Adrenal gland (tissue), 12 donors: ENCODE data around the gene BTBD9. TPM values are rescaled to one million over a fixed set of nuclear protein-coding genes. Genes with fewer than 3 reads are reported as not detected.

Source experiments
- DNase-seq, 7 donors: peaks; one replicate each; pipeline ENCODE4 v3.0.0-alpha.2; 2019 to 2020
- H3K27ac ChIP-seq, 5 donors: fragments of 200-600 bp; sonication (generic) in 4 of 5; 1 replicate in 3 of 5; 2 replicates in 2 of 5; pipeline versions ENCODE4 v1.5.1 to v1.8.0; 2016 to 2020; ENCODE audit warnings: mild to moderate bottlenecking in 1 of 5
- H3K27me3 ChIP-seq: fragments of 200-600 bp; 2 replicates; pipeline ENCODE4 v1.8.0; 2021
- H3K36me3 ChIP-seq, 2 donors: fragments of 200-600 bp; replicated peaks in 1 of 2; 1 replicate in 1 of 2; 2 replicates in 1 of 2; pipeline versions ENCODE4 v1.5.1 to v1.8.0; 2018 to 2022
- H3K4me1 ChIP-seq, 2 donors: fragments of 200-600 bp; replicated peaks in 1 of 2; 1 replicate in 1 of 2; 2 replicates in 1 of 2; pipeline versions ENCODE4 v1.5.1 to v1.8.0; 2018 to 2021
- H3K4me3 ChIP-seq, 4 donors: fragments of 200-600 bp; sonication (generic) in 3 of 4; one replicate each; pipeline ENCODE4 v1.5.1; 2016 to 2018
- H3K9me3 ChIP-seq, 3 donors: fragments of 200-600 bp; sonication (generic) in 1 of 3; replicated peaks in 1 of 3; 1 replicate in 2 of 3; 2 replicates in 1 of 3; pipeline versions ENCODE4 v1.5.1 to v1.8.0; 2016 to 2021
- POLR2A ChIP-seq, 2 donors: fragments of 450-650 bp; IDR thresholded peaks; one replicate each; pipeline ENCODE4 v1.6.1; 2017; ENCODE audit warnings: antibody characterized with exemption in 2 of 2, mild to moderate bottlenecking in 2 of 2, moderate library complexity in 1 of 2
- WGBS, 4 donors: extraction: QIAGEN DNeasy Blood & Tissue Kit in 2 of 4; methylation state at CpG; one replicate each; pipeline versions ENCODE4 v1.1.5 to v1.1.7; 2013 to 2017; 5-methylcytosine and 5-hydroxymethylcytosine counted together
- intact Hi-C, 2 donors: fragments of 100-400 bp; cut with DNase I; formaldehyde crosslinking; loops; one replicate each; pipeline versions ENCODE4 v1.14.1 to v1.15.0; 2022 to 2023
- polyA plus RNA-seq, 3 donors: library from polyadenylated mRNA; stranded (reverse); fragments of 200-250 nt in 2 of 3; fragments of 350-450 nt in 1 of 3; fragmentation: Illumina TruSeq in 1 of 3; extraction: RNeasy Lipid Tissue Mini Kit (QIAGEN cat#74804) in 1 of 3; gene quantifications; one replicate each; pipeline ENCODE4 v1.2.3, GENCODE V29; 2013 to 2014
- total RNA-seq, 9 donors: library from RNA; depleted of rRNA in 4 of 9; stranded (reverse); fragments of >200 nt in 4 of 9; fragments of 120-200 nt in 1 of 9; fragmentation: NEBNext Ultra II Directional in 1 of 9; extraction: Animal tissue kit (Norgen Biotek cat#: 25700) in 1 of 9; gene quantifications; one replicate each; pipeline versions ENCODE4 v1.1.0 to v1.2.4, GENCODE V29; 2013 to 2023
- TF ChIP-seq, protein P1 (sequence below), 6 experiments: fragments of 450-650 bp in 4 of 6; fragments of 200-600 bp in 2 of 6; sonication (generic) in 1 of 6; IDR thresholded peaks; 1 replicate in 5 of 6; 2 replicates in 1 of 6; pipeline versions ENCODE4 v1.5.1 to v1.8.0; 2016 to 2021; ENCODE audit warnings: antibody characterized with exemption in 6 of 6, mild to moderate bottlenecking in 2 of 6, moderate library complexity in 1 of 6
- donor health status: healthy with polysubstance abuse.
- donor health status: Bipolar disorder and iron deficiency.
- donor health status: DM: yes; HTN: yes; CAD: no.
- donor health status: DM: no; HTN: no; CAD: no.
- donor health status: DM: no; HTN: no; CAD: no.
- donor health status: DM: yes; HTN: yes; CAD: no.

BTBD9 gene
- total and polyA plus RNA-seq, 12 donors, result 2.4 to 29.6 (median 18.1) TPM

DNA sequence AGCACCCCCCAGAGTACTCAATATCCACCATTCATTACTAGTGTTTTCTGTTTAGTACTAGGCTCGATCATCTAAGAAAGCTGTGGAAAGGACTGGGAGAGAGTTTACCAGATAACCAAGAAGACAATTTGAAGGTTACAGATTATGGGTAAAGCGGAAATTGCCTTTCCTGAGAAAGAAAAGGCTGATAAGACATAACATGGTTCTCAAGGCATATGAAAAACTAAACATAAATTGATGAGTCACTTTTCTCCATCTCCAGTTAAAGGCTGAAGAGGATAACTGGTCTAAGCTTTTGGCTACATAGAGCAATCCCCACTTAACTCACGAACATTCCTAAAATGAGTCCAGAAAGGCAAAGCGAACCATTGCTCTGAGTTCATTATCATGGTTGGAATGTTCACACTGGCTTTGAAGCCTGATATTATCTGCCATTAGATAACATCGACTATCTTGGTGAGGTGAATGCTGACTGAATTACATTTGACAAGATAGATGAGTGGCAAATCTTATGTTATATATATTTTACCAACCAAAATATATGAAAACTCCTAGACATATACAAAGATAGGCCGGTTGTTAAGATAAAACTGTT, 65.8 kb downstream of the BTBD9 start:
- no peak for DNase-seq
- no peak for TF ChIP-seq POLR2A (IDR thresholded peaks at IDR 0.05)
- TF ChIP-seq, protein P1, sequence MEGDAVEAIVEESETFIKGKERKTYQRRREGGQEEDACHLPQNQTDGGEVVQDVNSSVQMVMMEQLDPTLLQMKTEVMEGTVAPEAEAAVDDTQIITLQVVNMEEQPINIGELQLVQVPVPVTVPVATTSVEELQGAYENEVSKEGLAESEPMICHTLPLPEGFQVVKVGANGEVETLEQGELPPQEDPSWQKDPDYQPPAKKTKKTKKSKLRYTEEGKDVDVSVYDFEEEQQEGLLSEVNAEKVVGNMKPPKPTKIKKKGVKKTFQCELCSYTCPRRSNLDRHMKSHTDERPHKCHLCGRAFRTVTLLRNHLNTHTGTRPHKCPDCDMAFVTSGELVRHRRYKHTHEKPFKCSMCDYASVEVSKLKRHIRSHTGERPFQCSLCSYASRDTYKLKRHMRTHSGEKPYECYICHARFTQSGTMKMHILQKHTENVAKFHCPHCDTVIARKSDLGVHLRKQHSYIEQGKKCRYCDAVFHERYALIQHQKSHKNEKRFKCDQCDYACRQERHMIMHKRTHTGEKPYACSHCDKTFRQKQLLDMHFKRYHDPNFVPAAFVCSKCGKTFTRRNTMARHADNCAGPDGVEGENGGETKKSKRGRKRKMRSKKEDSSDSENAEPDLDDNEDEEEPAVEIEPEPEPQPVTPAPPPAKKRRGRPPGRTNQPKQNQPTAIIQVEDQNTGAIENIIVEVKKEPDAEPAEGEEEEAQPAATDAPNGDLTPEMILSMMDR (IDR thresholded peaks at IDR 0.05), result no peak
- WGBS, 4 donors, result 93 to 98% (median 94%) methylated on average over 6 of the region's 6 CpGs

DNA sequence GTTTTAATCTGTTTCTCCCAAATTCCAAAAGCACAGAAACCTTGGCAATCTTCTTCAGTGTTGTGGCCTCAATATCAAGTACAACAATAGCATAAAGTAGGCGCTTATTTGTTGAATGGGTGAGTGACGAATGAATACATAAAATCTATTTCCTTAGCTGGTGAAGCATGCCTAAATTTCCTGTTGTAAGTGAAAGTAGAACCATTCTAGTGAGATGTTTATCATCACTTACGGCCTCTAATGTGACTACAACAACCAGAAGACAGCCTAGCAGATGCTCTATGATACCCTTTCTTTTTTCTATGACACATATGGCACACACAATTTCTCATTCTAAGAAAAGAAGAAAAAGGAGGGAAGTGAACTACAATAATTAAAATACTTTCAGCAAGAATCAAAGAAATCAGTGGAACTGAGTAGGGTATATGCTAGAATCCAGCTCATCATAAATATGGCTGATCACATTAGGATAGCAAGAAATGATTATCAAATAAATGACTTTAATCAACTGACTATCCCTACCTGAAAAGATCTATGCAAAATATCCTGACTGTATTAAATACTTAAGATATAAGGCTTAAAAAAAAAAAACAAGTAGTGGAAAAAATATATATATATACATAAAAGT, 67.4 kb downstream of the BTBD9 start:
- DNase-seq, result no peak
- WGBS, 4 donors, result 69 to 76% (median 71%) methylated on average over 3 of the region's 3 CpGs
- TF ChIP-seq POLR2A (IDR thresholded peaks at IDR 0.05), result no peak
- TF ChIP-seq, protein P1 (IDR thresholded peaks at IDR 0.05), result no peak
- Histone ChIP-seq H3K27me3 (no peaks in the 10 kb centered on the region), H3K4me3 (no peak overlapping the region), H3K36me3 (no peaks in the 10 kb centered on the region), H3K27ac (no peak overlapping the region), H3K4me1 (peaks cover 0 to 10% of the 10 kb centered on the region in 2 donors), H3K9me3 (no peaks in the 10 kb centered on the region)
- intact Hi-C loops, result no loop called here

More for the DNA sequence above, 65.8 kb downstream of the BTBD9 start:
- intact Hi-C loops, result no loop called here
- Histone ChIP-seq H3K27me3 (no peaks in the 10 kb centered on the region), H3K36me3 (no peaks in the 10 kb centered on the region), H3K4me1 (no peaks in the 10 kb centered on the region), H3K9me3 (no peaks in the 10 kb centered on the region), H3K4me3 (no peak overlapping the region), H3K27ac (no peak overlapping the region)

DNA sequence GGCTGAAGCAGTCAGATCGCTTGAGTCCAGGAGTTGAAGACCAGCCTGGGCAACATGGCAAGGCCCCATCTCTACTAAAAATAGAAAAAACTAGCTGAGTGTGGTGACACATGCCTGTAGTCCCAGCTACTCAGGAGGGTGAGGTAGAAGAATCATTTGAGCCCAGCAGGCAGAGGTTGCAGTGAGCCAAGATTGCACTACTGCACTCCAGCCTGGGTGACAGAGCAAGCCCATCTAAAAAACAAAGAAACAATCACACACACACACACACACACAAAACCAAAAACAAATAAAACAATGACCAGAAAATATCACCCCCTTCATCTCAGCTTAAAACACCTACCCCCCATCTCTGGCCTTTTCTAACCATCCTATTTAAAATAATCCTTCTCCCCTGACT, 68.0 kb downstream of the BTBD9 start:
- intact Hi-C loops, result no loop called here
- no peaks in the 10 kb centered on the region for H3K9me3 ChIP-seq
- DNase-seq, result no peak
- H3K27me3 ChIP-seq, result no peaks in the 10 kb centered on the region
- no peak overlapping the region for H3K4me3 ChIP-seq
- TF ChIP-seq, protein P1 (IDR thresholded peaks at IDR 0.05), result no peak
- no peak for TF ChIP-seq POLR2A (IDR thresholded peaks at IDR 0.05)
- no peak overlapping the region for H3K27ac ChIP-seq
- WGBS, 4 donors, result 88 to 100% (median 95%) methylated on average over 1 of the region's 1 CpG
- H3K36me3 ChIP-seq, result no peaks in the 10 kb centered on the region
- H3K4me1 ChIP-seq, result peaks cover 0 to 13% of the 10 kb centered on the region in 2 donors

DNA sequence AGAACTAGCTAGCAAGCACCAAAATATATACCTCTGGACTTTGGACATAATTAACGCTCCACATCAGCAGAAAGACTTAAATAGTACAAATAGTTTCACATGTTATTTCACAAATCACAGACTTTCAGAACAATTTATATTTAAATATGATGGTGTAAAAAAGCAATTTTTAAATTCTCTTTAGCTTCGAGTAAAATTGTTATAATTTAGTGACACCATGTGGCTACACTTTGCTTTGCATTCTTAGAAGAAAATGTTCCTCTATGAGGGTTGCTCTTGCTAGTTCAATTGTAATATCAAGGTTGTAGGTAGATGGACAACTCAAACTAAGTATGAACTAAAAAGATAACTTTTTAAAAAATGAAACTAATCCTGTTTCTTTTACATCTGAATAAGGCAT, 69.0 kb downstream of the BTBD9 start:
- TF ChIP-seq, protein P1 (IDR thresholded peaks at IDR 0.05), result peak in 3 of 6 experiments; percentile 30 to 45 (median 43)
- TF ChIP-seq POLR2A (IDR thresholded peaks at IDR 0.05), result no peak
- H3K9me3 ChIP-seq, result no peaks in the 10 kb centered on the region
- H3K4me1 ChIP-seq, result peaks cover 0 to 13% of the 10 kb centered on the region in 2 donors
- H3K27me3 ChIP-seq, result no peaks in the 10 kb centered on the region
- H3K27ac ChIP-seq, result no peak overlapping the region
- no peak for DNase-seq
- no peaks in the 10 kb centered on the region for H3K36me3 ChIP-seq
- 54 to 59% (median 57%) methylated on average over 2 of the region's 2 CpGs for WGBS, 4 donors
- intact Hi-C loops, result no loop called here
- no peak overlapping the region for H3K4me3 ChIP-seq
